PFSK-1 (cell line): ENCODE measurements around the gene EED.

Experiments used
- FOXP2 ChIP-seq: optimal IDR thresholded peaks from 2 replicates; pipeline ENCODE3; 2011; ENCODE audit warnings: borderline replicate concordance, control low read depth, inconsistent platforms; ENCODE audit not compliant: insufficient read depth; ENCODE audit errors: extremely low read length, extremely low read depth
- POLR2AphosphoS5 ChIP-seq: IDR thresholded peaks from 2 replicates; pipeline ENCODE4 v1.6.1; 2012; ENCODE audit warnings: low read depth, mild to moderate bottlenecking, control low read depth, low read length, moderate library complexity
- SIN3A ChIP-seq: IDR thresholded peaks from 2 replicates; pipeline ENCODE4 v1.6.1; 2012; ENCODE audit warnings: mild to moderate bottlenecking, low read length, moderate library complexity, borderline replicate concordance; ENCODE audit not compliant: insufficient read depth

DNA sequence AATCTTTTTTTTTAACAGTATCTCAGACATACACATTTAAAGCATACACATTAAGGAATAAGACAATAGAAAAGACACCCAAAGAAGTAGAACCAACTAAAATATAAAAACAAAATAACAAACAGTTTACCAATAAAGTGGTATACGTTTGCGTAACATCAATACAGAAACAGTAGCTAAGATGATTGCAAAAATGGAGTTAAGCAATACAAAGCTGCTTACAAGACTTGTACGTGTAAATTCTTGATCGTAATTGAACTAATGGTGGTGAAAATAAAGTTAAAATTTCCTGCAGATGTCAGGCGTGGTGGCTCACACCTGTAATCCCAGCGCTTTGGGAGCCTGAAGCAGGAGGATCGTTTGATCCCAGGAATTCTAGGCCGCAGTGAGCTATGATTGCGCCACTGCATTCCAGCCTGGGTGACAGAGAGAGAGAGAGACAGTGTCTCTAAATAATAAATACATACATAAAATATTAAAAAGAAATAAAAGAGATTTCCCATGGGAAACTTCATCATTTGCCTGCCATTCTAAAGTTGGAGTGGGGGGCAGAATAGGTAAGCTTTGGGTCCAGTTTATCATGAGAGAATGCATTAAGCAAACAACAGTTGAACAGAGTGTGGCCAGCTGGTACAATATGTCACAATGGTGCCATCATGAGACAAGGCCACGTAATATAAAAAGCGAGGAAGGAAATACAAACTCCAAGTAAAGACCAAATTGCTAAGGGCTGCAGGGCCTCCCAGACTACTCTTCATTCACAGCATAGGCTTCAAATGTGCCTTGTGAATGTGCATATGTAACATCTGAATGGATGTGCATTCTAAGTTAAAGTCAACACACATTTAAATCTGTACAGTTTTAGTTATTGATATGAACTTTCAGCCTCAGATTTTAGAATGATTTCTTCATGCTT is 38.9 kb upstream of the EED start:
- no peak for TF ChIP-seq FOXP2
- no peak for TF ChIP-seq SIN3A
- no peak for TF ChIP-seq POLR2AphosphoS5
